DND-41 (cell line): ENCODE data around the gene RAD51B.
"Not testable (repeated sequence)": the region's sequence is repeated elsewhere in the genome, so short reads cannot be mapped to it uniquely, and the experiment has no call there.

Experiments
- ATAC-seq: fragments of 200-7000 bp; cut with Tn5 transposase; 3 replicates; pipeline ENCODE4 v1.9.1; 2021; ENCODE audit warnings: low read depth; ENCODE audit not compliant: insufficient read depth
- DNase-seq: peaks from one replicate; pipeline ENCODE4 v3.0.0-alpha.2; 2020
- H2AFZ ChIP-seq: 2 replicates; pipeline ENCODE4 v1.6.0; 2012; ENCODE audit warnings: low read depth, low read length
- H3K27ac ChIP-seq: 2 replicates; pipeline ENCODE4 v1.5.1; 2012; ENCODE audit warnings: low read length, inconsistent platforms
- H3K27me3 ChIP-seq: fragments of 200-600 bp; sonication (generic); 2 replicates; pipeline ENCODE4 v1.6.0; 2012; ENCODE audit warnings: low read length, mild to moderate bottlenecking, inconsistent platforms; ENCODE audit not compliant: insufficient read depth, poor library complexity
- H3K36me3 ChIP-seq: 2 replicates; pipeline ENCODE4 v1.5.1; 2012; ENCODE audit warnings: low read length, inconsistent platforms; ENCODE audit not compliant: insufficient read depth
- H3K4me1 ChIP-seq: 2 replicates; pipeline ENCODE4 v1.5.1; 2012; ENCODE audit warnings: mild to moderate bottlenecking, low read length; ENCODE audit not compliant: insufficient read depth
- H3K4me2 ChIP-seq: 2 replicates; pipeline ENCODE4 v1.6.0; 2012; ENCODE audit warnings: mild to moderate bottlenecking, moderate library complexity, low read length, inconsistent platforms; ENCODE audit not compliant: insufficient read depth
- H3K4me3 ChIP-seq, 2 experiments: fragments of 200-600 bp in 1 of 2; shearing (Covaris generic) in 1 of 2; 2 replicates each; pipeline ENCODE4 v1.5.1; 2012 to 2016; ENCODE audit warnings: inconsistent platforms in 2 of 2, low read length in 2 of 2, mild to moderate bottlenecking in 2 of 2, low read depth in 1 of 2, moderate library complexity in 1 of 2
- H3K79me2 ChIP-seq: 2 replicates; pipeline ENCODE4 v1.6.0; 2012; ENCODE audit warnings: low read length, inconsistent platforms; ENCODE audit not compliant: insufficient read depth
- H3K9ac ChIP-seq: 2 replicates; pipeline ENCODE4 v1.6.0; 2012; ENCODE audit warnings: low read depth, mild to moderate bottlenecking, inconsistent platforms, low read length, moderate library complexity
- H3K9me3 ChIP-seq: 2 replicates; pipeline ENCODE4 v1.5.1; 2012; ENCODE audit warnings: low read length, moderate library complexity, mild to moderate bottlenecking, inconsistent platforms; ENCODE audit not compliant: insufficient read depth, severe bottlenecking
- H4K20me1 ChIP-seq: 2 replicates; pipeline ENCODE4 v1.6.0; 2012; ENCODE audit warnings: low read length; ENCODE audit not compliant: insufficient read depth
- EZH2 ChIP-seq: IDR thresholded peaks from 3 replicates; pipeline ENCODE4 v1.6.1; 2012; ENCODE audit warnings: borderline replicate concordance, low read depth, mild to moderate bottlenecking, moderate library complexity, low read length, inconsistent platforms; ENCODE audit not compliant: severe bottlenecking
- TF ChIP-seq, protein P1 (sequence below): IDR thresholded peaks from 2 replicates; pipeline ENCODE4 v1.5.1; 2012; ENCODE audit warnings: borderline replicate concordance, low read length, moderate library complexity, mild to moderate bottlenecking; ENCODE audit not compliant: poor library complexity, severe bottlenecking; ENCODE audit errors: extremely low read depth

RAD51B gene

GRCh38 chr14:67815573-67816225 is 3.9 kb upstream of the RAD51B start:
- no peak for DNase-seq
- Histone ChIP-seq H3K79me2 (peaks cover 37% of the 10 kb centered on the region), H3K27ac (peak overlapping the region; percentile 79), H3K4me3 (peak overlapping the region; percentile 88 to 92), H3K36me3 (peaks cover 26% of the 10 kb centered on the region), H2AFZ (peak overlapping the region; percentile 98), H3K4me1 (peaks cover 40% of the 10 kb centered on the region), H3K9me3 (no peaks in the 10 kb centered on the region), H4K20me1 (no peaks in the 10 kb centered on the region), H3K27me3 (no peaks in the 10 kb centered on the region), H3K4me2 (peak overlapping the region; percentile 95), H3K9ac (peak overlapping the region; percentile 68)
- no peak for ATAC-seq
- TF ChIP-seq, protein P1, sequence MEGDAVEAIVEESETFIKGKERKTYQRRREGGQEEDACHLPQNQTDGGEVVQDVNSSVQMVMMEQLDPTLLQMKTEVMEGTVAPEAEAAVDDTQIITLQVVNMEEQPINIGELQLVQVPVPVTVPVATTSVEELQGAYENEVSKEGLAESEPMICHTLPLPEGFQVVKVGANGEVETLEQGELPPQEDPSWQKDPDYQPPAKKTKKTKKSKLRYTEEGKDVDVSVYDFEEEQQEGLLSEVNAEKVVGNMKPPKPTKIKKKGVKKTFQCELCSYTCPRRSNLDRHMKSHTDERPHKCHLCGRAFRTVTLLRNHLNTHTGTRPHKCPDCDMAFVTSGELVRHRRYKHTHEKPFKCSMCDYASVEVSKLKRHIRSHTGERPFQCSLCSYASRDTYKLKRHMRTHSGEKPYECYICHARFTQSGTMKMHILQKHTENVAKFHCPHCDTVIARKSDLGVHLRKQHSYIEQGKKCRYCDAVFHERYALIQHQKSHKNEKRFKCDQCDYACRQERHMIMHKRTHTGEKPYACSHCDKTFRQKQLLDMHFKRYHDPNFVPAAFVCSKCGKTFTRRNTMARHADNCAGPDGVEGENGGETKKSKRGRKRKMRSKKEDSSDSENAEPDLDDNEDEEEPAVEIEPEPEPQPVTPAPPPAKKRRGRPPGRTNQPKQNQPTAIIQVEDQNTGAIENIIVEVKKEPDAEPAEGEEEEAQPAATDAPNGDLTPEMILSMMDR = no peak
- no peak for TF ChIP-seq EZH2

DNA sequence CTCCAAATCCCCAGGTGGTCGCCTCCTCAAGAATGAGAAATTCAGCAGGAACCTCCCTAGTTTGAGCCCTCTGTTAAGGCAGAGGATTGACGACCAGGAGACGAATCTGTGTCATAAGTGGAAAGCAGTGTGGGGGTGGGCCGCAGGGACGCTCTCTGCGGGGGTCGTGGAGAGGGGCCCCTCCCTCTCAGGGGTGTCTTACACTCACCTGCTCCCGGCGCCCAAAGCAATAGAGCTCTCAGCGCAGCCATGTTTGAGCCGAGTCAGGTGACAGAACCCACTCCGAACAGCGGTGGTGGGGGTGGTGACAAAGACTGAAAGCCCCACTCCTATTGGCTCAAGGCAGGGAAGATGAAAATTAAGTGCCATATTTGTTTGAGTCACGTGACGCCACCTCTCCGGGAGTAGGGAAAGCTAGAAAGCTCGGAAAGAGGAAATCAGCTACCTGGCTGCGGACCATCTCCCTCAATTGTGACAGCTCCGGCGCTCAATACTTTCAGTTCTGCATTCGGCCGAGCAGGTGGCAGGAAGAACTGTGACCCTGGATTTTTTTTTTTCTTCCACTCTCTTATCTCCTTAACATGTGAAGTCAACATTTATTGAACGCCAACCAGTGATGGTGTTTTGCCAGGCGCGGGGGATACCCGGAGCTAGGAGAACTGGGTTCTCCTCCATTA is 3.1 kb upstream of the RAD51B start, which contains the start of gene ZFYVE26:
ZFYVE26 (minus strand) TSS at position 265 of the 677 bp plus-strand sequence. CDS start 627 bp downstream, outside the sequence.
- no peaks in the 10 kb centered on the region for H3K27me3 ChIP-seq
- peak within 1 kb of the TSS; percentile 95 for H3K4me2 ChIP-seq
- H3K4me3 ChIP-seq = peak within 1 kb of the TSS; percentile 88 to 92
- TF ChIP-seq EZH2 = no peak
- TF ChIP-seq, protein P1 = no peak
- H3K4me1 ChIP-seq = peaks cover 47% of the 10 kb centered on the region
- peak within 1 kb of the TSS; percentile 82 for H3K27ac ChIP-seq
- ATAC-seq (peak; percentile 94), DNase-seq (peak; percentile 94)
- H3K9ac ChIP-seq = peak within 1 kb of the TSS; percentile 68
- peaks cover 45% of the 10 kb centered on the region for H3K79me2 ChIP-seq
- no peaks in the 10 kb centered on the region for H4K20me1 ChIP-seq
- peak within 1 kb of the TSS; percentile 98 for H2AFZ ChIP-seq
- H3K9me3 ChIP-seq = no peaks in the 10 kb centered on the region
- H3K36me3 ChIP-seq = peaks cover 21% of the 10 kb centered on the region; the same call in 1 of the 2 replicates

- TF ChIP-seq, protein P1 = no peak
- no peak for TF ChIP-seq EZH2
Observed at GRCh38 chr14:67817750-67818438, 1.7 kb upstream of the RAD51B start.

GRCh38 chr14:67818476-67818875 is 1.1 kb upstream of the RAD51B start:
- not testable (repeated sequence) for H3K27me3 ChIP-seq, H4K20me1 ChIP-seq, H3K4me2 ChIP-seq, ATAC-seq, H3K9me3 ChIP-seq, H3K27ac ChIP-seq, DNase-seq, H3K9ac ChIP-seq, H3K4me3 ChIP-seq, H3K36me3 ChIP-seq
- peak overlapping the region; percentile 55; the same call in 1 of the 2 replicates for H2AFZ ChIP-seq
- H3K4me1 ChIP-seq = peaks cover 47% of the 10 kb centered on the region
- peaks cover 54% of the 10 kb centered on the region for H3K79me2 ChIP-seq

More at GRCh38 chr14:67817750-67818438, 1.7 kb upstream of the RAD51B start:
- no peak for DNase-seq
- Histone ChIP-seq H3K4me1 (peaks cover 47% of the 10 kb centered on the region), H3K79me2 (peaks cover 54% of the 10 kb centered on the region), H3K36me3 (peaks cover 11% of the 10 kb centered on the region; the same call in 1 of the 2 replicates), H4K20me1 (no peaks in the 10 kb centered on the region), H3K9ac (peak overlapping the region; percentile 68; the same call in 1 of the 2 replicates), H3K4me3 (peak overlapping the region in 1 of 2 experiments; percentile 92; a peak in 2 of 4 replicates), H3K9me3 (no peaks in the 10 kb centered on the region), H2AFZ (no peak overlapping the region), H3K27me3 (no peaks in the 10 kb centered on the region), H3K4me2 (peak overlapping the region; percentile 95; the same call in 1 of the 2 replicates), H3K27ac (no peak overlapping the region; the same call in 1 of the 2 replicates)
- no peak for ATAC-seq
